HG02981 (cell line): ENCODE data around the gene ZC3H4.
"Not testable (repeated sequence)": the region's sequence is repeated elsewhere in the genome, so short reads cannot be mapped to it uniquely, and the experiment has no call there.

Experiments used
- ATAC-seq: cut with Tn5 transposase; IDR thresholded peaks from one replicate; pipeline ENCODE4 v1.9.1; 2021; ENCODE audit warnings: mild to moderate bottlenecking, moderate library complexity; ENCODE audit not compliant: unreplicated experiment

The ZC3H4 gene

DNA sequence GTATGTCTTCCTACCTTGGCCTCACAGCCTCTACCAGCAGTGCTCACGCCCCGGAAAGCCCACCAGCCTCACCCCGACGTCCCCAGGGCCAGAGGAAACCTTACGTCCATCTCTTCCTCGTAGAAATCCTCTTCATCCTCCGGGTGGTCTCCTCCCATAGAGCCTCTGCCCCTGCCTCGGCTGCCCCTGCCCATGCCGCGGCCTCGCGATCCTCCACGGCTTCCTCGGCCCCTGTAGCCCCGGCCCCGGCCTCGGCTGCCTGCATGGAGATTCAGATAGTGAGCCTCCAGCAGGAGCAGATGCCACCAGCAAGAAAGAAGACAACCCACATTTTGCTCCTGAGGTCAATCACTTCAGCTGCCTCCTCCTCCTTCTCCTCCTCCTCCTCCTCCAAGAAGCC, 27.3 kb downstream of the ZC3H4 start:
- no peak for ATAC-seq

DNA sequence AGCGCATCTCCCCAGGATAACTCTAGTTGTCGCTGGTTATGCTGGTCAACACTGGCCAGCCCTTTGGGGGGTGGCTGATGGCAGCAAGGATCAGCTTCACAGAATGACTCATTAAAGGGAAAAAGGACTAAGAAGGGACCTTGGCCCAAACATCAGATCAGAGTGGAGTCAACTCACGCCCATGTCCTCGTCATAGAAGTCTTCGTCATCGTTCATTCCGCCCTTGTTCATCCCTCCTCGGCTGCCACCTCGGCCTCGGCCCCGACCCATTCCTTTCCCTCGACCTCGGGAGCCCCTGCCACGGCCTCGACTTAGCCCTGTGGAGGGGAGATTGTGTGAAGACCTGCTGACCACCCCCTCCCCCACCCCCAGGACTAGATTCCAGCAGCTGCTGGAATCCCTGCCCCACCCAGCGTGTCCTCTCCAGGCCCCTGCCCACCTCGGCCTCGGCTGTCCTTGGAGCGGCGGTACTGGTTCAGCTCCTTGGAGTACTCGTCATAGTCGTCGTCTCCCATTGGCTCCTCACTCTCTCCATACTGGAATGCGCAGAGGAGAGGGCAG, 28.6 kb downstream of the ZC3H4 start:
- no peak for ATAC-seq

- no peak for ATAC-seq
These were observed 31.1 kb downstream of the ZC3H4 start for GRCh38 chr19:47082493-47082892.

GRCh38 chr19:47081095-47081494, 32.5 kb downstream of the ZC3H4 start:
- no peak for ATAC-seq

GRCh38 chr19:47078351-47078750, 35.2 kb downstream of the ZC3H4 start:
- not testable (repeated sequence) for ATAC-seq

DNA sequence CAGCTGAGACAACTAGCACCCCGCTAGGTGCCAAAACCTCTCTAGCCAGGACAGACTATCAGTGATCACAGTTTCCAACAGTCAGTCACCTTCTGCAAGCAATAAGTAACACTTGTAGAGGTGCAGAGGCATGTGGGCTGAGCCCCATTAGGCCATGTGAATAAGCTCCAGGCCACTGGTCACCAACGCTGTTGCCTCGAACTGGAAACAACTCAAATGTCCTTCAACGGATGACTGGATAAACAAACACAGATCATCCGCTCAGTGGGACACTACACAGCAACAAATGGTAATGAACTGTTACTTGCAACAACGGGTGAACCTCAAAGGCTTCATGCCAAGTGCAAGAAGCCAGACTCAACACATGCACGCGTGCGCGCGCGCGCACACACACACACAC, 37.6 kb downstream of the ZC3H4 start:
- ATAC-seq, result no peak

DNA sequence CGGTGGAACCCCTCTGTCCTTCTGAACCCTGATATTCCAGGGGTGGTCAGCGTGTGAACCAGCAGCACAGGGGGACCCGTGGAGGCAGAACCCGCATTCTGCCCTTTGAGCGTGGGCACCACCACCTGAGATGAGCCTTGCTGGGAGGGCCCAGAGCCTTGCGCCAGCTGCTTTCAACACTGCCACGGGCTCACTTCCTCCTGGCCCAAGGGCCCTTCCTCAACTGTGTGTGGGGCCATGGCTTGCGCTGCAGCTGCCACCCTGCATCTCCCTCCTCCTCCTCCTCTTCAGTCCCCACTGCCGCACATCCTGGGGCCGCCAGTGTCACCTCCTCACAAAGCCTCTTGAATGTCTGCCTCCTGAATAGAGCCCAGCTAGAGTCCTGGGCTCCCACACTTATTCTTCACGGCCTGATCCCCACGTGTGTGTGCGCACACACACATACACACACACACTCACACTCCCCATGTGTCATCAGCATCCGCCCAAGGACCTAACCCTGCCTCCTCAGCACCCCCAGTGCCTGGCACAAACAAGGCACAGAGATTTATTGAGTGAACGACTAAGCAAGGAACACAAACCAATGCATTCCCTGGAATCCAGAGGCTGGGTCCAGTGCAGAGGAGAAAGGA, 38.3 kb downstream of the ZC3H4 start:
- ATAC-seq, result no peak

GRCh38 chr19:47074621-47075020, 39.0 kb downstream of the ZC3H4 start:
- no peak for ATAC-seq

- no peak for ATAC-seq
These were observed 40.0 kb downstream of the ZC3H4 start for GRCh38 chr19:47073574-47073973.

- ATAC-seq, result no peak
These were observed 41.3 kb downstream of the ZC3H4 start for GRCh38 chr19:47072323-47072722.

DNA sequence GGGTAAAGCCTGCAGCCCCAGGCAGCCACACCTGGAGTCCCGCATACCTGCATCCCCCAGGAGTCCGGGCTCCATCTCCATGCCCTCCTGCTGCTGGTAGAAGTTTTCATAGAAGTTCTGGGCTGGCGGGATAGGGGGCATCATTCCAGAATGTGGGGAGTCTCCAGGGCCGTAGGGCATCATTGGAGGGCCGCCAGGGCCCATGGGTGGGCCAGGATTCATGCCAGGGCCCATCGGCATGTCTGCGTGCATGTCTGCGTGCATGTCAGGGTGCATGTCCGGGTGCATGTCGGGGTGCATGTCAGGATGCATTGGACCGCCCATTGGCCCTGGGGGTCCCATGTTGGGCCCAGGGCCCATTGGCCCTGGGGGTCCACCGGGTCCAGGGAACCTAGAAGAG, 41.8 kb downstream of the ZC3H4 start:
- no peak for ATAC-seq

- no peak for ATAC-seq
These were observed 42.8 kb downstream of the ZC3H4 start for GRCh38 chr19:47070756-47071155.

DNA sequence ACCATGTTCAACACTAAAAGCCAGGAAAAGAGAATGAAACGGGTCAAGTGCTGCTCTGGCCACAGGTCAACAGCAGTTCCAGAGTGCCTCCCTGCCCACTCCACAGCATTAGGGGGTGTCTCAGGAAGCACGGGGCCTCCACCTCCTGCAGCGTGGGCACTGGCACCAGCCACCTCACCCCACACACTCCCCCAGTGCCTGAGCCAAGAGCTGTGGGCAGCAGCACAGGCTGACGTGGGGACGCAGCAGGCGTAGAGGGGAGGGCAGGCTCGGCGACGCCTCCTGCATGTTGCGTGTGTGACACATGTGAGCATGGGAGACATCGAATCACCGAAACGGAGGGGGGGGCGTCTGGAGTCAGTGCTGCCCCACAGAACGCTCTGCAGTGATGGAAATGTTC, 43.8 kb downstream of the ZC3H4 start:
- no peak for ATAC-seq

GRCh38 chr19:47068876-47069406, 44.6 kb downstream of the ZC3H4 start:
- no peak for ATAC-seq

DNA sequence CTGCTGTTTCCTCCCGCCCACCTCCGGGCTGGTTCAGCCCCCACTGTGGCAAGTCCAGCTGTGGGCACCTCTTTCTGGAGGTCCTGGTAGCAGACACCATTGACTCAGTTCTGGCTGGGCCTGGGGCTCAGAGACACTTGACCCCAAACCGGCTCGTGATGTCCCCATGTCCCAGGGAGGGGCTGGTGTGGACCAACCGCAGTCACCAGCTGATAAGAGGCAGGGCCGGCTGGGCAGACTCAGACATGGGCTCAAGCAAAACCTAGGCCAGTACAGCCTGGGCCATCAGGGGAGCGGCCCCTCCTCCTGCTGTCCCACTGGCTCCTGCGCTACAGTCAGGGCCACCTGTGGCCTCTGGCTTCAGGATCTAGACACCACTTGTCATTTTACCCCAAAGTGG, 45.3 kb downstream of the ZC3H4 start:
- ATAC-seq, result no peak

- ATAC-seq, result no peak
These were observed 46.2 kb downstream of the ZC3H4 start for GRCh38 chr19:47067215-47067847.

- no peak for ATAC-seq
These were observed 47.0 kb downstream of the ZC3H4 start for GRCh38 chr19:47066376-47067214.

GRCh38 chr19:47065242-47065641, 48.3 kb downstream of the ZC3H4 start:
- no peak for ATAC-seq

GRCh38 chr19:47063874-47064273, 49.7 kb downstream of the ZC3H4 start:
- ATAC-seq, result no peak

GRCh38 chr19:47058621-47059022, 55.0 kb downstream of the ZC3H4 start:
- ATAC-seq, result no peak

DNA sequence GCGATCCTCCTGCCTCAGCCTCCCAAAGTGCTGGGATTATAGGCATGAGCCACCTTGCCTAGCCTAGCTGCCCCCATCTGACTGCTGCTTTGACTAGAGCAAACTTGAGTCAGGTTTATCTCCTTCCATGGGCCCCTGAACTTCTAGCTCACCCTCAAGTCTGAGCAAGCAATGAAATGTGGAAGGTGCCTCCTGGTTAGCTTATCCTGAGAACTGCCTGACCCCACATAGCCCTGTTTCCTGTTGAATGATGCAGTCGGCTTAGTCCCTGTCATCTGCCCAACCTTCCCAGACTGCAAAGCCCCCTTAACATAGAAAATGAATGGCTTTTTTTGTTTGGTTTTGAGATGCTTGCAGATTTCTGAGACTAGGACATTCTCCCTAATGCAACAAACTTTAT, 56.2 kb downstream of the ZC3H4 start:
- no peak for ATAC-seq
